ENCODE results near the gene C16orf86.

C16orf86 gene

GRCh38 chr16:67707210-67707609, 40.6 kb downstream of the C16orf86 start:
- no peak for DNase-seq
- TF ChIP-seq GATA1 (IDR thresholded peaks at IDR 0.05; ENCODE audit: low read depth, low read length) (no peak), POLR2A (IDR thresholded peaks at IDR 0.05; ENCODE audit: low read length) (no peak)

DNA sequence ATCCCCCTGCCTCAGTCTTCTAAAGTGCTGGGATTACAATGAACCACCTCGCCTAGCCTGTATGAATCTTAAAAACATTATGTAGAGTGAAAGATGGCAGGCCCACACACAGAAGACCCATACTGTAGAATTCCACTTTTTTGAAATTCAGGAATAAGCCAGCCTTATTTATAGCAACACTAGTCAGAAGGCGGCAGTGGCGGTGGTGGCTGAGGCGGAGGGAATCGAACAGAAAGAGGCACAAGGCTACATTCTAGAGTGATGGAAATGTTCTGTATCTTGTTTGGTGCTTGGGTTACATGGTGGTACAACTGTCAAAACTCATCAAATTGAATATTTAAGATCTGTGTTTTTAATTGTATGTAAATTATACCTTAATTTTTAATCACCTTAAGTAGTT, 41.2 kb downstream of the C16orf86 start:
- no peak for DNase-seq

GRCh38 chr16:67708368-67708771, 41.8 kb downstream of the C16orf86 start:
- TF ChIP-seq POLR2A (IDR thresholded peaks at IDR 0.05; ENCODE audit: low read length) (no peak), GATA1 (IDR thresholded peaks at IDR 0.05; ENCODE audit: low read depth, low read length) (no peak)
- no peak for DNase-seq

More for the DNA sequence above, 41.2 kb downstream of the C16orf86 start:
- TF ChIP-seq GATA1 (IDR thresholded peaks at IDR 0.05; ENCODE audit: low read depth, low read length) (no peak), POLR2A (IDR thresholded peaks at IDR 0.05; ENCODE audit: low read length) (no peak)

DNA sequence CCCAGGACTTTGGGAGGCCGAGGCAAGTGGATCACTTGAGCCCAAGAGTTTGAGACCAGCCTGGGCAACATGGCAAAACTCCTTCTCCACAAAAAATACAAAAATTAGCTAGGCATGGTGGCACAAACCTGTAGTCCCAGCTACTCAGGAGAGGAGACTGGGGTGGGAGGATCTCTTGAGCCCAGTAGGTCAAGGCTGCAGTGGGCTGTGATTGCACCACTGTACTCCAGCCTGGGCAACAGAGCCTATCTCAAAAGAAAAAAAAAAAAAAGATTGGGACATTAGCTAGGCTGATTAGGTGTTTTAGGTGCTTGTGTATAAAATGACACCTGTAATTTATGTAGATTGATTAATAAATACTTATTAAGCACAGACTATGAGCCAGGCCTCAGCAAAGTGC, 42.4 kb downstream of the C16orf86 start:
- TF ChIP-seq POLR2A (IDR thresholded peaks at IDR 0.05; ENCODE audit: low read length) (no peak), GATA1 (IDR thresholded peaks at IDR 0.05; ENCODE audit: low read depth, low read length) (no peak)

GRCh38 chr16:67710607-67711006, 44.0 kb downstream of the C16orf86 start:
- no peak for DNase-seq
- TF ChIP-seq POLR2A (IDR thresholded peaks at IDR 0.05; ENCODE audit: low read length) (no peak), GATA1 (IDR thresholded peaks at IDR 0.05; ENCODE audit: low read depth, low read length) (no peak)

More for the DNA sequence above, 42.4 kb downstream of the C16orf86 start:
- no peak for DNase-seq

DNA sequence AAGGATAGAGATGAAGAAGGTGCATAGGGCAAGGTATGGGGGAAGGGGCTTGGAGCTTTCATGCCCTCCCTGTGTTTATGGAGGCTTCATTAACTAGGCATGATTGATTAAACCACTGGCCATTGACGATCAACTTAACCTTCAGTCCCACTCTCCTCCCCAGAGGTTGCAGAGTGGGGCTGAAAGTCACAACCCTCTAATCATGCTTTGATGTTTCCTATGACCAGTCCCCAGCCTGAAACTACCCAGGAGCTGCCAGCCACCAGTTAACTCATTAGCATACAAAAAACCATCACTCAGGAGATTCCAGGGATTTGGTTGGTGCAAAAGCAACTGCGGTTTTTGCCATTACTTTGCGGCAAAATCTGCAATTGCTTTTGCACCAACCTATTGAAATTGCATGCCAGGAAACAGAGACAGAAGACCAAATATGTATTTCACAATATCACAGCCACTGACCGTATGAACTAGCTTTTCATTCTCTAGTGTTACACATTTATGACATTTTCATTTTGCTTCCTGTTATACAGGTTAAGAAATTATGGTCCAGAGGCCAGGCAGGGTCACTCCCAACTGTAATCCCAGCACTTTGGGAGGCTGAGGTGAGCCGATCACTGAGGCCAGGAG, 47.1 kb downstream of the C16orf86 start:
- TF ChIP-seq POLR2A (IDR thresholded peaks at IDR 0.05; ENCODE audit: low read length) (no peak), GATA1 (IDR thresholded peaks at IDR 0.05; ENCODE audit: low read depth, low read length) (no peak)
- no peak for DNase-seq

- no peak for DNase-seq
- TF ChIP-seq POLR2A (IDR thresholded peaks at IDR 0.05; ENCODE audit: low read length) (no peak), GATA1 (IDR thresholded peaks at IDR 0.05; ENCODE audit: low read depth, low read length) (no peak)
Measured at GRCh38 chr16:67714522-67714921, 47.9 kb downstream of the C16orf86 start.

- DNase-seq, result no peak
- TF ChIP-seq GATA1 (IDR thresholded peaks at IDR 0.05; ENCODE audit: low read depth, low read length) (no peak), POLR2A (IDR thresholded peaks at IDR 0.05; ENCODE audit: low read length) (no peak)
Measured at GRCh38 chr16:67716097-67716496, 49.5 kb downstream of the C16orf86 start.

All from erythroblast (primary cell).